Upper lobe of left lung (tissue), 4 donors: ENCODE measurements around the gene KLF6.

Source experiments
- CTCF ChIP-seq, 6 experiments: fragments of 450-650 bp in 4 of 6; fragments of 200-600 bp in 2 of 6; sonication (generic) in 2 of 6; IDR thresholded peaks; one replicate each; pipeline ENCODE4 v1.5.1; 2016 to 2019; ENCODE audit warnings: antibody characterized with exemption in 6 of 6
- POLR2A ChIP-seq, 4 donors: fragments of 450-650 bp; IDR thresholded peaks; one replicate each; pipeline ENCODE4 v1.5.1; 2016 to 2017; ENCODE audit warnings: antibody characterized with exemption in 4 of 4, mild to moderate bottlenecking in 2 of 4

GRCh38 chr10:3831608-3832007 is 46.6 kb upstream of the KLF6 start:
- TF ChIP-seq CTCF (IDR thresholded peaks at IDR 0.05), result no peak
- no peak for TF ChIP-seq POLR2A (IDR thresholded peaks at IDR 0.05)
